T-cell (primary cell): ENCODE results near the gene CCDC12. TPM values are rescaled to one million over a fixed set of nuclear protein-coding genes. Genes with fewer than 3 reads are reported as not detected.

Source experiments
- ATAC-seq, 4 experiments: fragments of 200-7000 bp in 3 of 4; fragments of 150-1000 bp in 1 of 4; cut with Tn5 transposase; replicated peaks in 1 of 4; 1 replicate in 3 of 4; 2 replicates in 1 of 4; pipeline ENCODE4 v1.10.0; 2021; ENCODE audit warnings: moderate library complexity in 3 of 4, mild to moderate bottlenecking in 2 of 4, moderate number of reproducible peaks in 1 of 4
- CTCF ChIA-PET, 2 donors: fragments of 300-600 bp; sonication (Branson Sonifier 250); formaldehyde crosslinking; loops; one replicate each; lab custom pipeline; 2022; ENCODE audit warnings: antibody characterized with exemption in 2 of 2; lab: Charles Lee
- POLR2A ChIA-PET, 2 donors: fragments of 300-600 bp; sonication (Branson Sonifier 250); formaldehyde crosslinking; loops; one replicate each; lab custom pipeline; 2022; ENCODE audit warnings: antibody characterized with exemption in 2 of 2; lab: Charles Lee
- DNase-seq, 35 experiments: peaks; one replicate each; pipeline versions ENCODE4 v3.0.0 to v3.0.0-alpha.2; 2013 to 2023
- H3K27ac ChIP-seq: one replicate; pipeline ENCODE4 v1.5.1; 2013; ENCODE audit warnings: low read length
- H3K27me3 ChIP-seq, 2 experiments: replicated peaks in 1 of 2; 1 replicate in 1 of 2; 2 replicates in 1 of 2; pipeline versions ENCODE4 v1.6.1 to v1.7.0; 2013; ENCODE audit warnings: low read length in 1 of 2, mixed read lengths in 1 of 2; ENCODE audit not compliant: control insufficient read depth in 2 of 2, insufficient read depth in 2 of 2; ENCODE audit errors: extremely low read depth in 1 of 2
- H3K36me3 ChIP-seq, 2 donors: 1 replicate in 1 of 2; 2 replicates in 1 of 2; pipeline versions ENCODE4 v1.6.1 to v1.7.0; 2013; ENCODE audit warnings: low read length in 1 of 2; ENCODE audit not compliant: control insufficient read depth in 2 of 2, insufficient read depth in 1 of 2; ENCODE audit errors: extremely low read depth in 1 of 2
- H3K4me1 ChIP-seq, 2 experiments: 1 replicate in 1 of 2; 2 replicates in 1 of 2; pipeline versions ENCODE4 v1.6.1 to v1.7.0; 2013; ENCODE audit warnings: low read length in 2 of 2, mixed read lengths in 1 of 2; ENCODE audit not compliant: insufficient read depth in 2 of 2, control insufficient read depth in 1 of 2; ENCODE audit errors: extremely low read depth in 1 of 2
- H3K4me3 ChIP-seq, 2 donors: 1 replicate in 1 of 2; 2 replicates in 1 of 2; pipeline versions ENCODE4 v1.5.1 to v1.7.0; 2013; ENCODE audit warnings: mild to moderate bottlenecking in 2 of 2, low read length in 1 of 2, moderate library complexity in 1 of 2; ENCODE audit not compliant: control insufficient read depth in 1 of 2; ENCODE audit errors: extremely low read depth in 1 of 2
- H3K9me3 ChIP-seq: 2 replicates; pipeline ENCODE4 v1.7.0; 2013
- H3K27ac Mint-ChIP-seq, 2 donors: one replicate each; pipeline ENCODE4 v1.8.0; 2020 to 2021; ENCODE audit warnings: mild to moderate bottlenecking in 2 of 2, mixed read lengths in 2 of 2
- H3K27me3 Mint-ChIP-seq, 2 donors: one replicate each; pipeline ENCODE4 v1.8.0; 2021 to 2022; ENCODE audit warnings: mixed read lengths in 2 of 2
- H3K36me3 Mint-ChIP-seq: one replicate; pipeline ENCODE4 v1.8.0; 2021; ENCODE audit warnings: mixed read lengths
- H3K4me1 Mint-ChIP-seq, 3 donors: one replicate each; pipeline ENCODE4 v1.8.0; 2020 to 2022; ENCODE audit warnings: mixed read lengths in 3 of 3, mild to moderate bottlenecking in 1 of 3
- H3K4me3 Mint-ChIP-seq, 3 donors: one replicate each; pipeline ENCODE4 v1.8.0; 2020 to 2022; ENCODE audit warnings: mild to moderate bottlenecking in 3 of 3, mixed read lengths in 3 of 3, moderate library complexity in 3 of 3
- H3K9me3 Mint-ChIP-seq, 3 donors: one replicate each; pipeline ENCODE4 v1.8.0; 2020 to 2022; ENCODE audit warnings: mixed read lengths in 3 of 3
- WGBS: methylation state at CpG from one replicate; pipeline ENCODE4 v1.1.5; 2013; ENCODE audit warnings: missing lambda C conversion rate; ENCODE audit not compliant: insufficient coverage; 5-methylcytosine and 5-hydroxymethylcytosine counted together
- total RNA-seq, 35 experiments: library from RNA in 6 of 35; stranded (reverse) in 6 of 35; fragments of 120-200 nt in 1 of 35; gene quantifications; one replicate each; pipeline versions ENCODE4 v1.2.1 to v1.2.4 and lab custom pipeline; 2013 to 2026

The CCDC12 gene
- total RNA-seq, 5 donors from 2014 or later (not counting 1 experiment from before 2014, with no cell fraction given): 66.5 to 78.4 (median 72.8) TPM

DNA sequence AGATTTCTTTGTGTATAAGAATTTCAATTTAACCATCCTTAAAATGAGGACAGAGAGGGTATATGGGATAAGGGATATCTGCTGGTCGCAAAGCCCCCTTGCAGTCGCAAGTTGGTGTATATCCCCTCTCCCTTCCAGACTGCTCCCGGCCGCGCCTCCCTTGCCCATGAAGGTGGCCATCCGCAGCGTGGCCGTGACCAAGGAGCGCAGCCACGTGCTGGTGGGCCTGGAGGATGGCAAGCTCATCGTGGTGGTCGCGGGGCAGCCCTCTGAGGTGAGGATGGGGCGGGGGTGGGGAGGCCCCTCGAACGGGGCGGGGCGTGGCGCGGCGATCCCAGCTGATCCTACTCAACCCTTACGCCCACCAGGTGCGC lies 32.3 kb upstream of the CCDC12 start:
- DNase-seq: no peak
- H3K4me3 Mint-ChIP-seq: peak overlapping the region; percentile 38 to 53 (median 39)

DNA sequence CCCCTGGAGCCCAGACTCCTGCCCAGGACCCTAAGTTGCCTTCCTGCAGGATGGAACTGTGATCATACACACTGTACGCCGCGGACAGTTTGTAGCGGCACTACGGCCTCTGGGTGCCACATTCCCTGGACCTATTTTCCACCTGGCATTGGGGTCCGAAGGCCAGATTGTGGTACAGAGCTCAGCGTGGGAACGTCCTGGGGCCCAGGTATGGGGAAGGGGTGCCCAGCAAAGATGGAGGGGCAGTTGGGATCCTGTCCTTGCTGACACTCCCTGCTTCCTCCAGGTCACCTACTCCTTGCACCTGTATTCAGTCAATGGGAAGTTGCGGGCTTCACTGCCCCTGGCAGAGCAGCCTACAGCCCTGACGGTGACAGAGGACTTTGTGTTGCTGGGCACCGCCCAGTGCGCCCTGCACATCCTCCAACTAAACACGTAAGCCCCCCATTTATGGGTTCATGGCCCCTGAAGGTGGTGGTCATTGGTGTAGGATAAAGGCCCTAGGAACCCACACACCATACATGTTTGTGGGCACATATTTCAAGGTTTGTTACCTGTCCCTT lies 31.8 kb upstream of the CCDC12 start:
- no peak for DNase-seq
- ChIA-PET POLR2A (interaction anchor here (0.6 to 1.1 kb wide), 3 partner anchors 12 to 279 kb away, joined by 3 to 6 read pairs (median 4); no protein-coding TSS in a partner anchor), CTCF (no interaction called here)
- no peak overlapping the region for H3K27ac ChIP-seq
- H3K9me3 ChIP-seq: no peaks in the 10 kb centered on the region
- peaks cover 11 to 45% of the 10 kb centered on the region in 2 donors for H3K36me3 ChIP-seq
- H3K4me3 Mint-ChIP-seq: peak overlapping the region; percentile 38 to 53 (median 39)
- ATAC-seq: no peak
- peaks cover 0 to 17% (median 6%) of the 10 kb centered on the region in 3 donors for H3K4me1 Mint-ChIP-seq
- no peaks in the 10 kb centered on the region for H3K27me3 ChIP-seq
- no peaks in the 10 kb centered on the region for H3K27me3 Mint-ChIP-seq
- peaks cover 24% of the 10 kb centered on the region for H3K36me3 Mint-ChIP-seq
- peak overlapping the region in 1 of 2 donors; percentile 72 for H3K27ac Mint-ChIP-seq
- peaks cover 0 to 22% of the 10 kb centered on the region in 2 experiments for H3K4me1 ChIP-seq
- no peak overlapping the region for H3K4me3 ChIP-seq
- WGBS: 98% methylated on average over 10 of the region's 13 CpGs
- H3K9me3 Mint-ChIP-seq: no peaks in the 10 kb centered on the region

More for the DNA sequence above, 32.3 kb upstream of the CCDC12 start:
- Histone ChIP-seq H3K4me1 (peaks cover 0 to 22% of the 10 kb centered on the region in 2 experiments), H3K27ac (no peak overlapping the region), H3K4me3 (peak overlapping the region; percentile 42 to 61), H3K36me3 (peaks cover 11 to 44% of the 10 kb centered on the region in 2 donors), H3K9me3 (no peaks in the 10 kb centered on the region), H3K27me3 (no peaks in the 10 kb centered on the region)
- peaks cover 0 to 17% (median 8%) of the 10 kb centered on the region in 3 donors for H3K4me1 Mint-ChIP-seq
- ChIA-PET POLR2A (interaction anchor here (0.6 to 1.1 kb wide), 3 partner anchors 11 to 278 kb away, joined by 3 to 6 read pairs (median 4); no protein-coding TSS in a partner anchor), CTCF (interaction anchor here in 1 of 2 donors (1.0 kb wide), 1 partner anchor 24 kb away, joined by 3 read pairs; no protein-coding TSS in a partner anchor)
- WGBS: 37% methylated on average over 6 of the region's 23 CpGs
- ATAC-seq: no peak
- H3K27me3 Mint-ChIP-seq: no peaks in the 10 kb centered on the region
- H3K9me3 Mint-ChIP-seq: no peaks in the 10 kb centered on the region
- H3K36me3 Mint-ChIP-seq: peaks cover 24% of the 10 kb centered on the region
- H3K27ac Mint-ChIP-seq: peak overlapping the region in 1 of 2 donors; percentile 72

DNA sequence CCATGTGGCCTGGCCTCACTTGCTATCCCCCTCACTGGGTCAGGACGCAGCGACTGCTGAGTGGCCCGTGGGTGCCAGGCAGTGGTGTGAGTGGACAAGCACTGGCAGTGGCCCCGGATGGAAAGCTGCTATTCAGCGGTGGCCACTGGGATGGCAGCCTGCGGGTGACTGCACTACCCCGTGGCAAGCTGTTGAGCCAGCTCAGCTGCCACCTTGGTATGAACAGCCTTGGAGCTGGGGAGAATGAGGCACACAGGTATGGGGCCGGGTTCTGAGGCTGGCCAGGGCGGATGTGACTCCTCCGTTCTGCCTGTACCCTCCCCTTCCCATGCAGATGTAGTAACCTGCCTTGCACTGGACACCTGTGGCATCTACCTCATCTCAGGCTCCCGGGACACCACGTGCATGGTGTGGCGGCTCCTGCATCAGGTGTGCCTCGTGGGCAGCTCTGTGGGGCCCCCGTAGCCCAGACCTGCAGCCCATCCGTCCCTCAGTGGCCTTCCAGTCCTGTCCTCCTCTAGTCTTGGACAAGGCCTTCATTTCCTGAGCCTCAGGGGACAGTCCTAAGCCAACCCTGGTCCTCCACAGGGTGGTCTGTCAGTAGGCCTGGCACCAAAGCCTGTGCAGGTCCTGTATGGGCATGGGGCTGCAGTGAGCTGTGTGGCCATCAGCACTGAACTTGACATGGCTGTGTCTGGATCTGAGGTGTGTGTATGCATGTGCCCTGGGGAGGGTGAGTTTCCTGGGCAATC lies 31.1 kb upstream of the CCDC12 start:
- ATAC-seq: no peak
- H3K27ac ChIP-seq: no peak overlapping the region
- Mint-ChIP-seq H3K4me1 (peaks cover 0 to 17% (median 6%) of the 10 kb centered on the region in 3 donors), H3K36me3 (peaks cover 24% of the 10 kb centered on the region), H3K9me3 (no peaks in the 10 kb centered on the region), H3K27me3 (no peaks in the 10 kb centered on the region), H3K4me3 (peak overlapping the region in 1 of 3 donors; percentile 38), H3K27ac (peak overlapping the region in 1 of 2 donors; percentile 55)
- whole genome bisulfite sequencing: 92% methylated on average over 11 of the region's 16 CpGs
- H3K36me3 ChIP-seq: peaks cover 18 to 52% of the 10 kb centered on the region in 2 donors
- H3K4me3 ChIP-seq: no peak overlapping the region
- H3K9me3 ChIP-seq: no peaks in the 10 kb centered on the region
- POLR2A ChIA-PET: interaction anchor here in 1 of 2 donors (0.6 kb wide), 1 partner anchor 19 kb away, joined by 13 read pairs; no protein-coding TSS in a partner anchor
- H3K4me1 ChIP-seq: peaks cover 0 to 22% of the 10 kb centered on the region in 2 experiments
- no peaks in the 10 kb centered on the region for H3K27me3 ChIP-seq
- DNase-seq: peak in 1 of 35 experiments; percentile 13
- CTCF ChIA-PET: no interaction called here

DNA sequence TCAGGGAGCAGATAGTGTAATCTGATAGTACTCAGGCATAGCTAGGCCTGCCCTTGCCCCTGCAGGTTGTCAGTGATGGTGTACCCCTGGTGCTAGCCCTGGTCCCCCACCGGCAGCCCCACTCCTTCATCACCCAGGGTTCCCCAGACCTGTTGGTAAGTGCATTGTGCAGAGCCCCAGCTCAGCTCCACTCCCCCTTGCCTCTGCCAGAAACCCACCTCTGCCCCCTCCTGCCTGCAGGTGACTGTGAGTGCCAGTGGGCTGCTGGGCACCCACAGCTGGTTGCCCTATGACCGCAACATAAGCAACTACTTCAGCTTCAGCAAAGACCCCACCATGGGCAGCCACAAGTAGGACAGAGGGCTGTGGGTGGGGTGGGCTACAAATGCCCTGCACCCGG lies 30.5 kb upstream of the CCDC12 start:
- Histone ChIP-seq H3K4me3 (no peak overlapping the region), H3K4me1 (peaks cover 0 to 22% of the 10 kb centered on the region in 2 experiments), H3K27me3 (no peaks in the 10 kb centered on the region), H3K9me3 (no peaks in the 10 kb centered on the region), H3K36me3 (peaks cover 25 to 58% of the 10 kb centered on the region in 2 donors), H3K27ac (no peak overlapping the region)
- WGBS: 100% methylated on average over 1 of the region's 3 CpGs
- ATAC-seq: no peak
- Mint-ChIP-seq H3K4me3 (no peak overlapping the region), H3K36me3 (peaks cover 27% of the 10 kb centered on the region), H3K9me3 (no peaks in the 10 kb centered on the region), H3K27ac (peak overlapping the region in 1 of 2 donors; percentile 55), H3K4me1 (peaks cover 0 to 17% (median 6%) of the 10 kb centered on the region in 3 donors), H3K27me3 (no peaks in the 10 kb centered on the region)
- ChIA-PET CTCF (no interaction called here), POLR2A (interaction anchor here in 1 of 2 donors (0.6 kb wide), 1 partner anchor 39 kb away, joined by 3 read pairs; no protein-coding TSS in a partner anchor)
- peak in 1 of 35 experiments; percentile 12 for DNase-seq

DNA sequence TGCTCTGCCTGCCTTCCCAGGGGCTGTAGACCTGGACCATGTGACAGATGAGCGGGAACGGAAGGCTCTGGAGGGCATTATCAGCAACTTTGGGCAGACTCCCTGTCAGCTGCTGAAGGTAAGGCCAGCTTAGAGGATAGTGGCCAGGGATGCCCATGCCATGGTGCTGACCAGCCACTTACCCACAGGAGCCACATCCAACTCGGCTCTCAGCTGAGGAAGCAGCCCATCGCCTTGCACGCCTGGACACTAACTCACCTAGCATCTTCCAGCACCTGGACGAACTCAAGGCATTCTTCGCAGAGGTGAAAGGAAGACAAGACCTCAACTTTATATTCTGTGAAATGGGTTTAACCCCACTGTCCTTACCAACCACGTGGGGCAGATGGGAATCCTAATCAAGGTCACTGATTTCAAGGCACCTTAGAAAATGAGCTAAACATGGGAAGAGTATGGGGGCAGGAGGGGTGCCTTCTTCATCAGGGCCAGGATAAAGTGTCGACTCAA lies 29.7 kb upstream of the CCDC12 start:
- WGBS: 92% methylated on average over 2 of the region's 9 CpGs
- ATAC-seq (no peak), DNase-seq (no peak)
- Histone ChIP-seq H3K27ac (no peak overlapping the region), H3K4me3 (no peak overlapping the region), H3K9me3 (no peaks in the 10 kb centered on the region), H3K4me1 (peaks cover 0 to 22% of the 10 kb centered on the region in 2 experiments), H3K27me3 (no peaks in the 10 kb centered on the region), H3K36me3 (peaks cover 26 to 66% of the 10 kb centered on the region in 2 donors)
- H3K9me3 Mint-ChIP-seq: no peaks in the 10 kb centered on the region
- CTCF ChIA-PET: no interaction called here
- H3K27me3 Mint-ChIP-seq: no peaks in the 10 kb centered on the region
- POLR2A ChIA-PET: interaction anchor here in 1 of 2 donors (0.6 kb wide), 1 partner anchor 40 kb away, joined by 3 read pairs; no protein-coding TSS in a partner anchor
- no peak overlapping the region for H3K27ac Mint-ChIP-seq
- no peak overlapping the region for H3K4me3 Mint-ChIP-seq
- peaks cover 0 to 10% (median 6%) of the 10 kb centered on the region in 3 donors for H3K4me1 Mint-ChIP-seq
- H3K36me3 Mint-ChIP-seq: peaks cover 27% of the 10 kb centered on the region
